Osteoblast (primary cell): Measurements from ENCODE around the gene AGL. TPM values are rescaled to one million over a fixed set of nuclear protein-coding genes. Genes with fewer than 3 reads are reported as not detected.

ENCODE experiments used
- DNase-seq: peaks from one replicate; pipeline ENCODE4 v3.0.0; 2011; ENCODE audit warnings: low spot score, mixed read lengths; ENCODE audit not compliant: insufficient read length; ENCODE audit errors: missing footprints
- H2AFZ ChIP-seq: 2 replicates; pipeline ENCODE4 v1.6.0; 2011; ENCODE audit warnings: mild to moderate bottlenecking, low read length
- H3K27ac ChIP-seq: 2 replicates; pipeline ENCODE4 v1.5.1; 2011; ENCODE audit warnings: mild to moderate bottlenecking, low read depth, low read length, moderate library complexity
- H3K27me3 ChIP-seq: 2 replicates; pipeline ENCODE4 v1.6.0; 2012; ENCODE audit warnings: mild to moderate bottlenecking, control low read depth, inconsistent platforms, low read length, moderate library complexity; ENCODE audit not compliant: insufficient read depth
- H3K36me3 ChIP-seq: 2 replicates; pipeline ENCODE4 v1.5.1; 2011; ENCODE audit warnings: mild to moderate bottlenecking, low read length, control low read depth, moderate library complexity; ENCODE audit not compliant: insufficient read depth
- H3K4me1 ChIP-seq: 2 replicates; pipeline ENCODE4 v1.5.1; 2011; ENCODE audit warnings: mild to moderate bottlenecking, low read length, control low read depth, moderate library complexity; ENCODE audit not compliant: insufficient read depth
- H3K4me2 ChIP-seq: 2 replicates; pipeline ENCODE4 v1.6.0; 2011; ENCODE audit warnings: mild to moderate bottlenecking, low read length; ENCODE audit not compliant: insufficient read depth
- H3K4me3 ChIP-seq: fragments of 200-600 bp; sonication (generic); 3 replicates; pipeline ENCODE4 v1.5.1; 2012; ENCODE audit warnings: mild to moderate bottlenecking, low read length, inconsistent platforms; ENCODE audit not compliant: insufficient read depth
- H3K79me2 ChIP-seq: 2 replicates; pipeline ENCODE4 v1.6.0; 2012; ENCODE audit warnings: mild to moderate bottlenecking, low read length, control low read depth, inconsistent platforms; ENCODE audit not compliant: insufficient read depth
- H3K9me3 ChIP-seq: 2 replicates; pipeline ENCODE4 v1.5.1; 2011; ENCODE audit warnings: low read depth, low read length, control low read depth
- H4K20me1 ChIP-seq: 2 replicates; pipeline ENCODE4 v1.6.0; 2012; ENCODE audit warnings: mild to moderate bottlenecking, low read length, control low read depth; ENCODE audit not compliant: insufficient read depth
- total RNA-seq: library from RNA; depleted of rRNA; stranded (reverse); fragments of >200 nt; gene quantifications from 2 replicates; pipeline ENCODE4 v1.2.3, GENCODE V29; 2012
- TF ChIP-seq, protein P1 (sequence below): IDR thresholded peaks from 2 replicates; pipeline ENCODE4 v1.5.1; 2011; ENCODE audit warnings: mild to moderate bottlenecking, low read depth, low read length, moderate library complexity; ENCODE audit errors: extremely low read depth

The AGL gene
- total RNA-seq, 1 donor = 17.7 TPM

DNA sequence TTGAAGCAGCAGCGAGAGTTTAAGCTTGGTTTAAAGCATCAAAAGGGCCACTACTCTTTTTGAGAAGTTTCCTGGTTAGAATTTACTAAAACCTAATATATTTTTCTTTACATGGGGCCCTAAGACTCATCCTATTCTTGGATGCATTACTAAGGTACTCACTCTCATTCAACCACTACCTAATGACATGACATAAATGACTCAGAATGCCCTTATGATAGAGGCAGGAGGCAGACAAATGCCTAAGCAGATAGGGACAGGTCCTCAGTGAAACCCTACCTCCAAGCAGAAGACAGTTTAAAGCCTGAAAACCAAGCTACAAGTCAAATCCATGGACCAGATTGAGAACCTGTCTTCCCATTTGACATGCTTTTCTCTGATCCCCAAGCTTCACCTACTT, 85.4 kb downstream of the AGL start:
- TF ChIP-seq, protein P1, sequence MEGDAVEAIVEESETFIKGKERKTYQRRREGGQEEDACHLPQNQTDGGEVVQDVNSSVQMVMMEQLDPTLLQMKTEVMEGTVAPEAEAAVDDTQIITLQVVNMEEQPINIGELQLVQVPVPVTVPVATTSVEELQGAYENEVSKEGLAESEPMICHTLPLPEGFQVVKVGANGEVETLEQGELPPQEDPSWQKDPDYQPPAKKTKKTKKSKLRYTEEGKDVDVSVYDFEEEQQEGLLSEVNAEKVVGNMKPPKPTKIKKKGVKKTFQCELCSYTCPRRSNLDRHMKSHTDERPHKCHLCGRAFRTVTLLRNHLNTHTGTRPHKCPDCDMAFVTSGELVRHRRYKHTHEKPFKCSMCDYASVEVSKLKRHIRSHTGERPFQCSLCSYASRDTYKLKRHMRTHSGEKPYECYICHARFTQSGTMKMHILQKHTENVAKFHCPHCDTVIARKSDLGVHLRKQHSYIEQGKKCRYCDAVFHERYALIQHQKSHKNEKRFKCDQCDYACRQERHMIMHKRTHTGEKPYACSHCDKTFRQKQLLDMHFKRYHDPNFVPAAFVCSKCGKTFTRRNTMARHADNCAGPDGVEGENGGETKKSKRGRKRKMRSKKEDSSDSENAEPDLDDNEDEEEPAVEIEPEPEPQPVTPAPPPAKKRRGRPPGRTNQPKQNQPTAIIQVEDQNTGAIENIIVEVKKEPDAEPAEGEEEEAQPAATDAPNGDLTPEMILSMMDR = no peak
- H3K4me2 ChIP-seq = no peak overlapping the region
- no peak overlapping the region for H2AFZ ChIP-seq
- no peak overlapping the region for H3K27ac ChIP-seq
- H3K9me3 ChIP-seq = peaks cover 4% of the 10 kb centered on the region
- H3K36me3 ChIP-seq = no peaks in the 10 kb centered on the region
- DNase-seq = no peak
- H3K4me3 ChIP-seq = no peak overlapping the region
- H3K27me3 ChIP-seq = no peaks in the 10 kb centered on the region
- H4K20me1 ChIP-seq = no peaks in the 10 kb centered on the region
- no peaks in the 10 kb centered on the region for H3K4me1 ChIP-seq
- H3K79me2 ChIP-seq = no peaks in the 10 kb centered on the region

GRCh38 chr1:99936071-99936470, 85.9 kb downstream of the AGL start:
- DNase-seq = no peak
- H3K4me1 ChIP-seq = no peaks in the 10 kb centered on the region
- no peak overlapping the region for H2AFZ ChIP-seq
- TF ChIP-seq, protein P1 = no peak
- H3K27me3 ChIP-seq = no peaks in the 10 kb centered on the region
- H4K20me1 ChIP-seq = no peaks in the 10 kb centered on the region
- no peaks in the 10 kb centered on the region for H3K36me3 ChIP-seq
- H3K9me3 ChIP-seq = peaks cover 4% of the 10 kb centered on the region
- no peak overlapping the region for H3K4me3 ChIP-seq
- no peak overlapping the region for H3K27ac ChIP-seq
- H3K4me2 ChIP-seq = no peak overlapping the region
- no peaks in the 10 kb centered on the region for H3K79me2 ChIP-seq

DNA sequence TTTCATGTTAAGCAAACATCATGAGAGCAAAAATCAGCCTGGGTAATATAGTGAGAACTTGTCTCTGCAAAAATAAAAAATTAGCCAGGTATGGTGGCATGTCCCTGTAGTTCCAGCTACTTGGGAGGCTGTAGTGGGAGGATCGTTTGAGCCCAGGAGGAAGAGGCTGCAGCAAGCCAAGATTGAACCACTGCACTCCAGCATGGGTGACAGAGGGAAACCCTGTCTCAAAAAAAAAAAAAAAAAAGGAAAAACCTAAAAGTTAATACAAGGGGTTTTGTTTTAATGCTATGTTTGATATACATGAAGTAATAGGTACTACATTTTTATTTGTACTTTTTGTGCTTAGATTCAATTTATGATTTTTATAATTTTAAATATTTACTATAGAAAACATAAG, 92.6 kb downstream of the AGL start:
- Histone ChIP-seq H3K9me3 (no peaks in the 10 kb centered on the region), H3K27me3 (no peaks in the 10 kb centered on the region), H3K79me2 (no peaks in the 10 kb centered on the region), H3K4me2 (no peak overlapping the region), H3K36me3 (no peaks in the 10 kb centered on the region), H3K4me3 (no peak overlapping the region), H4K20me1 (no peaks in the 10 kb centered on the region), H3K4me1 (peaks cover 8% of the 10 kb centered on the region), H2AFZ (no peak overlapping the region), H3K27ac (no peak overlapping the region)
- no peak for DNase-seq
- TF ChIP-seq, protein P1 = no peak

DNA sequence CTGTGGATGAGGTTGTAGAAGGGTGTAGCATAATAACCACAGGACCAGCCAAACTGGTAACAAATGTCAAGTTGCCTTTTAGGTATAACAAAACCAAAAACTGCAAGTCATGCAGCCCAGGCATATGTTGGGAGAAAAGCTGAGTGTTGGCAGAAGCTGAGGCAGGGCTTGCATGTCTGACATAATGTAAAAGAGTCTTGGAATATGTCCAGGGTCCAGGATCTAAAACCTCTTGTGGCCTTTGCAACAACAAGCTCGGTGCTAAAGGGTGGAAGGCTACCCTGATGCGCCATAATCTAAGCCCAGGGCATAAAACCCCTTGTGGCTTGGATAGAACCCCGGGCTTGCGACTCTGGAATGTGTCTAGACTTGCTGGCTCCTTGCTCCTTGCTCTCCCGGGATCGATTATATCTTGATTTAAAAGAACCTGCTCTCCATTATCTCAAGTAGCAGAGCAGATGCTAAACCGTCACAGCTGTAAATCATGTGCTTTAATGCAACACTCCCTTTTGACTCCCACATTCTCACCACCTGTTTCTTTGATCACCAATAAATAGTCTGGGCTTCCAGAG, 93.1 kb downstream of the AGL start:
- no peak overlapping the region for H3K4me3 ChIP-seq
- peaks cover 8% of the 10 kb centered on the region for H3K4me1 ChIP-seq
- no peaks in the 10 kb centered on the region for H3K79me2 ChIP-seq
- no peak for DNase-seq
- no peaks in the 10 kb centered on the region for H3K36me3 ChIP-seq
- H4K20me1 ChIP-seq = no peaks in the 10 kb centered on the region
- TF ChIP-seq, protein P1 = no peak
- peak overlapping the region; percentile 55 for H3K4me2 ChIP-seq
- H2AFZ ChIP-seq = peak overlapping the region; percentile 76
- no peak overlapping the region for H3K27ac ChIP-seq
- H3K27me3 ChIP-seq = no peaks in the 10 kb centered on the region
- H3K9me3 ChIP-seq = no peaks in the 10 kb centered on the region
